ENCODE results near the gene HMGCLL1.

DNA sequence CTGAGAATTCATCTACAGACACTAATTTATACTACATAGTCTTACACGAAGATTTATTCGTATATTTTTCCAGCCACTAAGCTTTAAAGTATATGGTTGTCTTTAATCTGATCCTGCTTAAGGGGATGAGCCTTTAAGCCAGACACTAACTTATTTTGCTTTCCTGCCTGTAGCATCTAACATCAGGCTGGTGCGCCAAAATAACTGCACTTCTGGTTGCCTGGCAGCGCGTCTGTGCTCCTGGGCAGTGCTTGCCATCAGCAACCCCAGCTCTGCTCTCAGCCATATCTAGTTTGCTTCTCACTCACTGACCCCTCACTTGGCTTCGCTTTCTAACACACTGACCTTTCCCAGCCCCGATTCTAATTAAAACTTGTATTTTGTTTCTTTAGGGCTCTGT lies 21.8 kb downstream of the HMGCLL1 start:
- TF ChIP-seq CTCF (IDR thresholded peaks at IDR 0.05) (no peak), POLR2A (IDR thresholded peaks at IDR 0.05) (no peak), EP300 (IDR thresholded peaks at IDR 0.05) (no peak)
